ENCODE data around the gene NUDT1. TPM values are rescaled to one million over a fixed set of nuclear protein-coding genes. Genes with fewer than 3 reads are reported as not detected.

The NUDT1 gene
- polyA plus RNA-seq, 4 donors = 18.0 to 23.5 (median 19.3) TPM

DNA sequence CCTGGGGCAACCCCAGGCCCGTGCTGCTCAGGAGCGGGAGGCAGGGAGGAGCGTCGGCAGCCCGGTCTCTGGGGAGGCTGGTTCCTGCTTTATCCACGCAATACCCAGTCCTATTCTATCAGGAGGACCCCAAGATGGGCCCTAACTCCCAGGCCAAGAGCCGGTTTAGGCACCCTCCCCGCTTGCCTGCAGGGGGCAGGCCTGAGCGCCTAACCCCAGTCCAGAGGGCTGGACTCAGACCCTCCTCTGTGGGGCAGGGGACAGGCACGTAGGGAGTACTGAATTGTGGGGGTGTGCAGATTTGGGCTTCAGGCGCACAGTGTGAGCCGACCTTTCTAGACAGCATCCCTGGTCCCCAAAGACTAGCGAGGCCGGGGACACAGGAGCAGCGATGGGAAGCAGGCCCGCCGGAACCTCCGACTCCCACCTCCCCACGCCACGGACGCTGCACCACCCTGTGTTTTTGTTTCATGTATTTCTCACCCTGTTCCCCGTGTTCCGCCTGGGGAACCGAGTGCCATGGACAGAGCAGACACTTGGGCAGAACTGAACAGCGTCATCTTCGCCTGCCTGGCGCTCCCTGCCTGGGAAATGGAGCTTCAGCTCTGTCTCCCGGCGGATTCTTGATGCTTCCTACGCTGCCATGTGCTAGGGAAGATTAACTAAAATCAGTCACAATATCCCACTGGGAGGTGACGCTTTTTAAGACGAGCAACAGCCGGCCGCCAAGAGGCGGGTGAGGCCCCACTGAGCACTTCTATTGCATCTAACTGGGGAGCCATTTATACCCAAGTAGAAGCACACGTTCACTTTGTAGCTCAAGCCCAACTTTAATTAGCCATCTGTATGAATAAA lies 5.3 kb downstream of the NUDT1 start:
- DNase-seq (ENCODE audit: low read depth in 4 of 4, low spot score in 3 of 4) = no peak

DNA sequence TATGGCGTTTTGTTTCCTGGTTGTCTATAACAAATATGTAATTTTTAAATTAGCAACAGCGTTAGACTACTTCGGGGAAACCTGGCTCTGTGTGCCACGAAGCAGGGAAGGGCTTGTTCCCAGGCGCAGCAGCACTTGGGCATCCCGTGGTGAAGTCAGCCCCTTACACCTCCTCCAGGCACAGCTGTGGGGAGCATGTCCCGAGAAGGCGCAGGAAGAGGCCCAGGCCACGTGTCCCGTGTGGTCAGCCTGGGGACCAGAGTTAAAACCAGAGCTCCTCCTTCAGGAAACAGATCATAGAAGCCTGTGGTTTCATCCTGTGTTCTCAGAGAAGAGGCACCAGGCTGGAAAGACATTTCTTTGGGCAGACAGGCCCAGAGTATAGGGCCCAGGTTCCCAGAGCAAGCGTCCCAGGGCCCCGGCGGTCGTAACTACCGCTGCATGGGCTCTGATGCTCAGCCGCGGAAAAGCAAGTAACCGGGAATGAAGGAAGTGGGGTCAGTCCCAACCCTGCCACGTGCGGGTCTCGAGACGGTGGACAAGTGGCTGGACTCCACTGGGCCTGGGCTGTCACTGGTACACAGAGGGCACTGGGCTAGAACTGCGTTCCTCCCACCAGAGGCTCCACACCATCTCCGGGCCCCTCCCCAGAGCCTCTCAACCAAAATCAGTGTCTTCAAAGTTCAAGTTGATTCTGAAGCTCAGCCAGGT lies 7.1 kb downstream of the NUDT1 start:
- DNase-seq (ENCODE audit: low read depth in 4 of 4, low spot score in 3 of 4) = no peak

DNA sequence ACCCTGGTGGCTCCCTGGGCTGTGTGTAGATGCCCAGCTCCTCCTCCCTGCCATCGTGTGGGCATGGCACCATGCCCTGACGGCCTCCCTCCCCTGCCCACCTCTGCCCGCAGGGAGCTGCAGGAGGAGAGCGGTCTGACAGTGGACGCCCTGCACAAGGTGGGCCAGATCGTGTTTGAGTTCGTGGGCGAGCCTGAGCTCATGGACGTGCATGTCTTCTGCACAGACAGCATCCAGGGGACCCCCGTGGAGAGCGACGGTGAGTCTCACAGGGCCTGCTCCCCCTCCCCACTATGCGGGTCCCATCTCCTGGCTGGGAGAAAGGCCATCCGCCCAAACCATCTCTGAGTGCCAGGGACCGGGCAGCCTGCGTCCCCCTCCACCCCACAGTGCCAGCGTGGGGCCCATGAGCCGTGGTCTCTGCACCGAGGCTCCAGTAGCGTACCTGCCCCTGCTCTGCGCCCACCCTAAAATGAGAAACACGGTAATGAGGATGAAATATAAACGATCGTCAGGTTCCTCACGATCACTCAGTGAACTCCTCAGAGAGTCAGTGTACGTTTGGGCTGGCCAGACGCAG lies 7.8 kb downstream of the NUDT1 start:
- DNase-seq (ENCODE audit: low read depth in 4 of 4, low spot score in 3 of 4) = no peak

DNA sequence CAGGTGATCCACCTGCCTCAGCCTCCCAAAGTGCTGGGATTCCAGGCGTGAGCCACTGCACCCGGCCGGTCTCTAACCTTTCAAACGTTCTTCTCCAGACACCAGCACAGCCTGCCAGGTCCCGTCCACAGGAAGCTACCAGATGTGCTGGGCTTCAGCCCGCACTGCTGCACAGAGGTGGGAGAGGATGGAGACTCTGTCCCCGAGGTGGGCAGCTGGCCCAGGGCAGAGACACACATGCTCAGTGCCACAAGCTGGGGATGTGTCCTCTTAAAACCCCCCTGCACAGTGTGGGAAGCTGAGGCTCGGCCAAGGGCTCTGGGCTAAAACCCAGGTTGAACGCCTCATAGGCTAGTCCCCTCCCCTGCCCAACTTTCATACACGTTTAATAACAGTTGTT lies 9.4 kb downstream of the NUDT1 start:
- DNase-seq (ENCODE audit: low read depth in 4 of 4, low spot score in 3 of 4) = no peak

DNA sequence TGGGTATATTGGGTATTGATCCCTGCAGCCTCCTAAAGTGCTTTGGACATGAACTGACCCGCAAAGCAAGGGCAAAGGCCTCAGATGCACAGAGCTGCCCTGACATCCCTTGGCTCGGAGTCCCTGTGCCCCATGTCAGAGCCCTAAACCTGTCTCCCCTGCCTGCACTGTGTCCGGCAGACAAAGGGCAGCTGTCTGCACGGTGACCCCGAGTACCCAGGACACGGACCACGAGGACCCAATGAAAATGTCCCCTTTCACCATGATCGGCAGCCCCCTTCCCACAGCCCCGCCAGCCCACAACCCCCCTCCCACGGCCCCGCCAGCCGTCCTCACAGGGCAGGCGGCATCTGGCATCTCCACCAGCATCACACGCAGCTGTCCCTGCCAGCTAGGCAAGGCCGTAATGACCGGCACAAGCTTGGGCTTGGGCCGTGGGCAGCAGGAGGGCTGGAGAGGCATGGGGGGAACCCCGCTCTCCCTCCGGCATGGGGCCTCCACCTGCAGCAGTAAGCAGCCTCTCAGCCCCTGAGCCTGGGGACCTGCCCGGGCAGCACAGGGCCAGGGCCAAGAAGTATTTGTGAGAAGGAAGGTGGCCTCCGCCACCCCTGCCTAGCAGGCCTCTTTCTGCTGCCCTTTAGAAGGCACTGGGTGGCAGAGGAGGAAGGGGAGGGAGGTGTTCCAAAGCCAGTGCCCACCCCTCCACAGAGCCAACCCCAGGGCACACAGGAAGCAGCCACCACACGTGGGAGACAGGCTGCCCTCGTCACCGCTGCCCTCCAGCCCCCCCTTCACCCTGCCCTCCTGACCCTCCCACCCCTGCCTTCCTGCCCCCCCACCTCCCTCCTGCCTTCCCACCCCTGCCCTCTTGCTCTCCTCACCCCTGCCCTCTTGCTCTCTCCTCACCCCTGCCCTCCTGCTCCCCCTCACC lies 10.1 kb downstream of the NUDT1 start:
- DNase-seq (ENCODE audit: low read depth in 4 of 4, low spot score in 3 of 4) = no peak

DNA sequence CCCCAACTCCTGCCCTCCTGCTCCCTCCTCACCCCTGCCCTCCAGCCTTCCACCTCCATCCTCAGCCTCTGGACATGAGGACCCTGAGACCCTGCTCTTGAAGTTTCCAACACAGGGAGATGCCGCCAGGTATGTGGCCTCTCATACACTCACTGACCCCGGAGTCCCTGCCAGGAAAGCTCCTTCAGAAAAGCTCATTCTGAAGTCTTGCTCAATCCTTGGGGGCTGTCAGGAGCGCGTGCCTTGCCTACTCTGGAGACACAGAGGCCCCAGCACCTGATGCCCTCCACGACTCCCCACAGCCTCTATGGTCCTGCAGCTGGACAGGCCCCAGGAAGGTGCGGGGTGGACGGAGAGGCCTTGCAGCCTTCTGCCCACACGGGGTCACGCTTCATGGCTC lies 11.0 kb downstream of the NUDT1 start:
- DNase-seq (ENCODE audit: low read depth in 4 of 4, low spot score in 3 of 4) = no peak

DNA sequence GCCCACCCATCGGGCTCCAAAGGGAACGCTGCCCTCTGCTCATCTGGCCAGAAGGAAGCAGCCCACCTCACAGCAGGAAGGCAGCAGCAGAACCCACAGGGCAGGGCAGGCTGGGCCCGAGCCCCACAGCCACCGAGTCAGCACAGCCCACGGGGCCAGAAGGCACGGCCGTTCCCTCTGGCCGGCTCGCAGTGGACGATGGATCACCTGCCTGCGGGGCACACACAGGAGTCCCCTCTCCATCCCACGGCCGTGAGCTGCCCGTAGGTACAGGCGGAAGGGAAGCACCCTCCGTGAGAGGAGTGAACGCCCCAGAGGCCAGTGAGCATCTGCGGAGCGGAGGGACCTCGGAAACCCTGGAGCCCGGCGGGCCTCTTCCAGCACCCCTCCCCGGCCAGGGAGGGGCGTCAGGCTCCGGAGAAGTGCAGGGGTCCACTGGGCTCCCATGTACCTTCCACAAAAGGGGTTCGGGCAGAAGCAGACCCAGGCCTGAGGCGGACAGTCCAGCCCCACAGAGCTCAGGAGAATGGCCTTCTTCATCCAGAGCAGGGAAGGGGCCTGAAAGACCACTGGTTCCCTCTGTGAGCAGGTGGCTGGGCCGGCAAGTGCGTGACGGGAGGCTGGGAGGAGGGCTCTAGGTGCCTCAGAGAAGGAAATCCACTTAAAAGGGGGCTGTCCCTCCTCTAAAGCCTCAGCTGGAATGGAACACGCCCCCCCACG lies 11.7 kb downstream of the NUDT1 start:
- DNase-seq (ENCODE audit: low read depth in 4 of 4, low spot score in 3 of 4) = no peak

DNA sequence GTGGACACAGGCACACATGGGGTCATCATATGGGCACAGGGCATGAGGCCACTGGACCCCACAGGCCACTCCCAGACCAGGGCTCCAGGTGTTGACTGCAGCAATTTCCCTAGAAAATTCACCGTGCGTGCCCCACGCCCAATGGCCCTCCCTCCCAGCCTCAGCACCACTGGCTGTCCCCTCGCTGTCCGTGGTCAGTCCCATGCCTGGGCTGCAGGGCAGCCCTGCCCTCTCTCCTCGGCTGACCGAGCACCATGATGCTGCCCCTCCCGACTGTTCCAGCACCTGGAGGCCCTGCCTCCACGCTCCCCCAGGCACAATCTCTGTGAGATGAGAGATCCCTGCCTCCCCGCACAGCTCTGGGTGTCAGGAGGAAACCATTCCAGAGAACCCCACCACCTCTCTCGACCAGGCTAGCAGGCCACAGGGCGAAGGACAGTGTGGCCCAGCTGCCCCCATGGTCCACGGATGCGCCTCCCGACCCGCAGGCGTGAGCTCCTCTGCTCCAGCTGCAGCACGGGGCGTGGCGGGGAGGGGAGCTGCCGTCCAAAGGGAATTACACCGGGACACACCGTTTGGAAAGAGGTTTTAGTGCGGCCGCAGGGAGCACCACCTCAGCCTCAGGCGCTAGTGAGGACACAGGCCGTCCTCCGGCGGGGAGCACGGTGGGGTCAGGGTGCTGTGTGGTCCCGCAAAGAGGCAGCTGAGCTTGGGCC lies 12.6 kb downstream of the NUDT1 start:
- no peak for DNase-seq (ENCODE audit: low read depth in 4 of 4, low spot score in 3 of 4)

DNA sequence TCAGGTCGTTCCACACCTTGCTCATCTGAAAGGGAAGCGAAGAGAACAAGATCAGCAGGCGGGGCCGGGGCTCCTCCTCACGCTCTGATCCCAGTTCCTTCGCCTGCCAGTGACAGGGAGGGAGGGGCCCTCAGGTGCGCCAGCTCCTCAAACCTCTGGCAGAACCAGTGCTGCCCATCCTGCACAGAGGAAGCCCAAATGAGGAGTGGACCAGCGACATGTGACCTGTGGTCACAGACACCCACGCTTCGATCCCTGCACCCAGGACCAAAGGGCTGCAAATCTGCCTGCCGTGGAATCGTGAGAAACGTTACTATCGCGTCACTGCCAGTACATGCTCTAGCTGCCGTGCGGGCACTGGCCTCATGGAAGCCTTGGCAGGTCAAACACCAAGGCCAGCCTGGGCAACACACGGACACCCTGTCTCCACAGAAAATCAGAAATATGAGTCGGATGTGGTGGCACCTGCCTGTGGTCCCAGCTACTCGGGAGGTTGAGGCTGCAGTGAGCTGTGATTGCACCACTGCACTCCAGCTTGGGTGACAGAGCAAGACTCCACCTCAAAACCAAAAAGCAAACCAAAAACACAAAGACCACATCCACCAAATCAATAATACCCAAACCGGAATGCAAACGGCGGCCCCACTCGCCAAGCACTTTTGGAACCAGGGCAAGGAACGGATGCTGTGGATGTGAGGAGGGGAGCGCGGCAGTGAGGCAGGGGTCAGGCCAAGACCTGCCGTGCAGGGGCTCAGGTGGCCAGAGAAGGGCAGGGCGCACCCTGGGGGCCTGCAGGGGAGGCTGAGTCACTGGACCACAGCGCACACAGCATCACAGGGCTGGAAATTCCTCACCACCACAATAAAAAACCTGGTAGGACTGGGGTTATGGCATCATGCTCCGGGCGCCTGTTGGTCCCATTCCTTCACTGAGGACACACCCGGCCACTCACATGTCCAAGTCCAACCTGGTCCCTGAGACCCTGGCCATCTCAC lies 13.4 kb downstream of the NUDT1 start:
- no peak for DNase-seq (ENCODE audit: low read depth in 4 of 4, low spot score in 3 of 4)

DNA sequence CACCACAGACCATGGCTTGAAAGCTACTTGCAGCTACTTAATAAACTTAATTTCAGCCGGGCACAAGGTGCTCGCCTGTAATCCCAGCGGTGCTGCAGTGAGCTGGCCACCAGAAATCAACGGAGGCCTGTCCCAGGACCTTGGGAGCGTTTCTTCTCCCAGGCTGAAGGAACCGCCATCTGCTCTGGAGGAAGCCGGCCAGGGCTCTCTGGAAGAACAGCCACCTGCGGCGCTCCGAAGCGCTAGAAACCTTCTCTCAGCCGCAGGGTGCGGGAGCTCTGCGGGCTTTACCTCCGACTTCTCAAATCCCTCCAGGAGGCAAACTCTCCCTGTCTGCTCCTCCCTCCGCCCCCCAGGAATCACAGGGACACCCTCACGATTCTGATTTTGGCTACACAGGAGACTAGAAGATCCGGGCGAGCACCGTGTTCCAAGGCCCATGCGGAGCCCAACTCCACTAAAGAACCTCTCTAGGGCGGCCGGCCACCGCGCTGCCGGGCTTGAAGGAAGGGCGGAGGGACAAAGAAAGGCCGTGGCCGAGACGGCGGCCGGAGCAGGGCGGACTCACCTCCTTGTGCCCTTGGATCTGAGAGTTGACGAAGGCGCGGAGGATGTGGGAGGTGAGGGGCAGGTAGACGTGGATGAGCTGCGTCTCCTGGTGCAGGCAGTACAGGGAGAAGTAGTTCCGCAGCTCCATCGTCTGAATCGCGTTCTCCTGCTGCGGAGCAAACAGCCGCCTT lies 14.4 kb downstream of the NUDT1 start:
- no peak for DNase-seq (ENCODE audit: low read depth in 4 of 4, low spot score in 3 of 4)

DNA sequence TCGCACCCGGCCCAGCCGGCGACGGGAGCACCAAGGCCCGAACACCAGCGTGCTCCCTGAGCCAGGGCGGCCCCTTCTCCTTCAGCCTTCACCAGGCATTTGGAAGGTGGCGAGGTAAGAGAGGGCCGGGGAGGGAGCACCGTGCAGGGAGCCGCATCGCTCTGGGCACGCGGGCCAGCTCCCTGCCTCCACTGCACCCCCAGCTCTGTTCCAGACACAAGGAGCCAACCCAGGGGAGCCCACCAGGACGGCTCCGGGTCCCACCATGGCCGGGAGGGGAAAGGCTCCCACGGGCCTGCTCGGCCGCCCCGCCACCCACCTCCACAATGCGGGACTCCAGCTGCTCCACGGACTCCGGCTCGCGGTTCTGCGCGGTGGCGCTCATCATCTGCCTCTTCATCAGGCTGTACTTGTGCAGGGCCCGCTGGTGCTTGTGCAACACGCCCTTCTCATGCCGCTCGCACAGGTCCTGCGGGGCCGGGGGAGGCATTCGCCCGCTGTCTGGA lies 15.1 kb downstream of the NUDT1 start:
- no peak for DNase-seq (ENCODE audit: low read depth in 4 of 4, low spot score in 3 of 4)

DNA sequence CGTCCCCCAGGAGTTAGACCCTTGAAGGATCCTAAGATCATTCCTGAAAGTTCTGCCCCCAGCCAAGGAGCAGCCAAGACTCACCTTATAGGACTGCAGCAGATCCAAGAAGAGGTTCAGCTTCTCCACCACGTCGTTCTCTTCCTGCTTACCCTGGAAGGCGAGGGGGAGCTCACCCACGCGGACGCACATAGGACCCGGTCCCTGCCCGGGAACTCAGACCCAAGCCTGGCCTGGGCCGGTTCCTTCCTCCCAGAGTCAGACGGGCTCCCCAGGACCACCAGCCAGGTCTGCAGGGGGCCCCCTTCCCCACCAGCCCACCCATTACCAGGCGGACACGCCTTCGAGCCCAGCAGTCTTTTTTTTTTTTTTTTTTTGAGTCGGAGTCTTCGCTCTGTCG lies 15.6 kb downstream of the NUDT1 start:
- DNase-seq (ENCODE audit: low read depth in 4 of 4, low spot score in 3 of 4) = no peak

DNA sequence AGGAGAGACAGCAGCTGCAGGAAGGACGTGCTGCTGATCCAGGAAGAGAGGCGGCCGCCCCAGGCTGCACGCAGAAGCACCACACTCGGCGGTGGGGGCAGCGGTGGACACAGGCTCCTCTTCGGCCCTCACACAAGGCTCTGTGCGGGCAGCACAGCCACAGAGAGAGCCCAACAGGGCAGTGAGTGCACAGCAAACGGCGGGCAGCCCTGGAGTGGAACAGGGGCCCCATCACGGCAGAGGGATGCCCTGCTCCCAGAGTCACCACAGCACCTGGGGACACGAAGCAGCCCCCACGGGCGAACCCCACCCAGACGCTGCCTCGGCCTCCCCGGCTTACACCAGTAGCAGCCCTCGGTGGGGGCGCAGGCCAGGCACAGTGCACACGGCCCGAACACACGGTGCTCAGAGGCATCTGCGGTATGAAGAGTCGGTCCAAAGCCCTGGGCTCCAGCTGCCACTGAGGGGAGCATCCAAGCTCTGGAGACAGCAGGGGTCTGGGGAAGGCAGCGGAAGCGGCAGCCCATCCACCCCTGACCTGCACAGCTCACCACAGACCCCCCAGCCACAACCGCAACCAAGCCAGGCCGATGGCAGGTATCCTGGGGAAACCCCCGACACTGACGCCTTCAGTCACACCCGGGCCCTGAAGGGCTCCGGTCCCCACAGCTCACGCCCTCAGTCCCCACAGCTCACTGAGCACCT lies 16.8 kb downstream of the NUDT1 start:
- DNase-seq (ENCODE audit: low read depth in 4 of 4, low spot score in 3 of 4) = no peak

DNA sequence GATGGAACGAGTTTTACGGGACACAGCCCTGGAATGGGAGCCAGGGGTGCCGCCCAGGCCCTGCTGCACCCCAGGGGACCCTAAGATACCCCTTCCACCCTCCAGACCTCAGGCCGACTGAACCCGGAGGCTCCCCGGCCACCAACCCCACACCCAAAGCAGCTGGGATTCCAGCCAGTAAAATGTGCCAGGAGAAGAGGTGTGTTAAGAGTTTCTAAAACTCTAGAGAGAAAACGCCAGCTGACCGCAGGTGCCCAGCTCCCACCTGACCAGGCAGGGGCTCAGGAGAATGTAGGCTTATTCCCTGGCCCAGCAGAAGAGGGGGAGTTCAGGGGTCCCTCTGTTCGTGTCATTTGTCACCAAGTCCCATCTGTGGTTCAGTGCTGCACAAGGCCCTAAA lies 17.5 kb downstream of the NUDT1 start:
- DNase-seq (ENCODE audit: low read depth in 4 of 4, low spot score in 3 of 4) = no peak

DNA sequence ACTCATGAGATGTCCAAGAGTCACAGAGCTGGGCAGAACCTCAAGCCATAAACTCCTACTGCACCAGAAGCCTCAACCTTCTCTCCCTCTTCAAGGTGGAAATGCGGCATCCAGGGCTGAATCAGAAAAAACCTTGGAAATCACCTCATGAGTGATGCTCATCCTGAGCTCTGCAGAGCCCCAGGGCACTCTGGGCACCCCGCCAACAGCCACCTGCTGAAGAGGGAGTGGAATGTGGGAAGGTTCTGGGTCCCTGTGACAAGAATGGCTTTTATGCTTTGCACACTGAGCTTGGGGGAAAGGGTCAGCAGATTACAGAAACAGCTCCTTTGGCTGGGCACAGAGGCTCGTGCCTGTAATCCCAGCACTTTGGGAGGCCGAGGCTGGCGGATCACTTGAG lies 18.8 kb downstream of the NUDT1 start:
- DNase-seq (ENCODE audit: low read depth in 4 of 4, low spot score in 3 of 4) = no peak

DNA sequence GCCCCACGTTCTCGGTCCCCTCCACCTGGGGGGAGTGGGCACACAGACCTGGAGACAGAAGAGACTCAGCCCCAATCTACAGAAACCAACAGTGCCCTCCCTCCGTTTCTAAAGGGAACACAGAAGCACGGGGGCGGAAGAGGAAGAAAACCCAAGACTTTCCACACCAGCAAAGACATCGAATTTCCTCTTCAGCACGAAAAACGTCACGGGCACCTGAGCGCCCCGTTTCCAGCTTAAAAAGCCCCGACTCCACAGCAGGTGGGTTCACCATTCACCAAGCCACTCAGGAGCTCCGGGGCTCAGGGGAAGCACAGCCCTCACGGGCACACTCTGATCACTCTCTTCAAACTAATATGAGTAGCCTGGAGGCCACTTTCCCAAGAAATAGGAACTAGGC lies 19.6 kb downstream of the NUDT1 start:
- no peak for DNase-seq (ENCODE audit: low read depth in 4 of 4, low spot score in 3 of 4)

DNA sequence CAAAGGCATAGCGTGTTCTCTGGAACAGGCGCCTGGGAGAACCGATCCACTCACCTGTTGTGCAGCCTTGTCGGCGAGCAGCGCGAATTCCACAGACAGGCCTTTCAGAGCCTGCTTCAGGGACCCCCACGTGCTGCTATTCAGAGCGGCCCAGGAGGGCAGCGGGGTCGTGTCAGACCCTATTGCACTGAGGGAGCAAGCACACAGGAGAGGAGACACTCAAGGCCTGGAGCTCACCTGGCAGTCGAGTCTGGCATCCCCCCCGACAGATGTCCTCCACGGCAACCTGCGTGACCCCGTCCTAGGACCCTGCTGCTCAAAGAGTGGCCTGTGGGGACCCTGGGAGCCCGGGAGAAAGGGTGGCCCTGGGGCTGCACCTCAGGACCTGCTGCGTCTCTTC lies 21.1 kb downstream of the NUDT1 start:
- DNase-seq (ENCODE audit: low read depth in 4 of 4, low spot score in 3 of 4) = no peak

Data from right renal pelvis (tissue), 4 donors.